Karpas-422 (cell line): ENCODE data around the gene PSMA5. TPM values are rescaled to one million over a fixed set of nuclear protein-coding genes. Genes with fewer than 3 reads are reported as not detected.
"Not testable (repeated sequence)": the region's sequence is repeated elsewhere in the genome, so short reads cannot be mapped to it uniquely, and the experiment has no call there.

Experiments
- DNase-seq: peaks from one replicate; pipeline ENCODE4 v3.0.0-alpha.2; 2015
- H2AFZ ChIP-seq: fragments of 200-600 bp; sonication (generic); 2 replicates; pipeline ENCODE4 v1.6.1; 2014; ENCODE audit warnings: antibody characterized with exemption, low read length, mixed read lengths
- H3K27ac ChIP-seq: fragments of 200-600 bp; sonication (generic); 2 replicates; pipeline ENCODE4 v1.5.1; 2014; ENCODE audit warnings: mild to moderate bottlenecking, low read length, moderate library complexity
- H3K27me3 ChIP-seq: fragments of 200-600 bp; sonication (generic); 2 replicates; pipeline ENCODE4 v1.6.1; 2014; ENCODE audit warnings: low read length, mixed read lengths
- H3K36me3 ChIP-seq: fragments of 200-600 bp; sonication (generic); 2 replicates; pipeline ENCODE4 v1.6.1; 2014; ENCODE audit warnings: low read length, mixed read lengths; ENCODE audit not compliant: insufficient read depth
- H3K4me1 ChIP-seq: fragments of 200-600 bp; sonication (generic); 2 replicates; pipeline ENCODE4 v1.6.1; 2014; ENCODE audit warnings: mild to moderate bottlenecking, low read length, mixed read lengths
- H3K4me2 ChIP-seq: fragments of 200-600 bp; sonication (generic); 2 replicates; pipeline ENCODE4 v1.6.1; 2014; ENCODE audit warnings: low read length, low read depth, mild to moderate bottlenecking; ENCODE audit not compliant: poor library complexity, severe bottlenecking
- H3K4me3 ChIP-seq: fragments of 200-600 bp; sonication (generic); 2 replicates; pipeline ENCODE4 v1.5.1; 2014; ENCODE audit warnings: mild to moderate bottlenecking, antibody characterized with exemption, low read length, mixed read lengths
- H3K79me2 ChIP-seq: fragments of 200-600 bp; sonication (generic); 2 replicates; pipeline ENCODE4 v1.6.1; 2014; ENCODE audit warnings: mild to moderate bottlenecking, low read length, mixed read lengths
- H3K9ac ChIP-seq: fragments of 200-600 bp; sonication (generic); 2 replicates; pipeline ENCODE4 v1.6.0; 2014; ENCODE audit warnings: low read length
- H3K9me2 ChIP-seq: fragments of 200-600 bp; sonication (generic), shearing (Covaris generic); replicated peaks from 2 replicates; pipeline ENCODE4 v1.6.0; 2014; ENCODE audit warnings: mild to moderate bottlenecking, low read length, moderate library complexity; ENCODE audit not compliant: insufficient read depth
- H3K9me3 ChIP-seq: fragments of 300-700, 200-600 bp; sonication (generic); 2 replicates; pipeline ENCODE4 v1.6.1; 2014; ENCODE audit warnings: low read length, mixed read lengths
- H4K20me1 ChIP-seq: fragments of 200-600 bp; sonication (generic); 2 replicates; pipeline ENCODE4 v1.6.1; 2014; ENCODE audit warnings: mild to moderate bottlenecking, antibody characterized with exemption, low read length, low read depth; ENCODE audit not compliant: insufficient read depth
- total RNA-seq: library from RNA; depleted of rRNA; stranded (reverse); fragments of >200 nt; shearing (Covaris generic); gene quantifications from 2 replicates; pipeline ENCODE4 v1.2.3, GENCODE V29; 2014; ENCODE audit warnings: low replicate concordance

The PSMA5 gene
- total RNA-seq, 1 experiment from 2014 or later: 70.4 TPM

DNA sequence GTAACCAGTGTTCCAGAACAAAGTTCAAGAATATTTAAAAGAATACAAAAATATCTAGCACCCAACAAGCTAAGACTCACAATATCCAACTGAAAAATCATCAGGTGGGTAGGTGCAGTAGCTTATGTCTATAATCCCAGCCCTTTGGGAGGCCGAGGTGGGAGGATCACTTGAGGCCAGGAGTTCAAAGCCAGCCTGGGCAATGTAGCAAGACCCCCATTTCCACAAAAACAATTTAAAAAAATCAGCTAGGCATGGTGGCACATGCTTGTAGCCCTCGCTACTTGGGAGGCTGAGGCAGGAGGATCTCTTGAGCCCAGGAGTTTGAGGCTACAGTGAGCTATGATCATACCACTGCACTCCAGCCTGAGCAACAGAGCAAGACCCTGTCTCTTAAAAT lies 52.6 kb downstream of the PSMA5 start:
- not testable (repeated sequence) for H3K36me3 ChIP-seq, H3K4me1 ChIP-seq, H3K4me3 ChIP-seq, H3K27me3 ChIP-seq, DNase-seq, H3K9me2 ChIP-seq, H3K9me3 ChIP-seq, H3K79me2 ChIP-seq, H2AFZ ChIP-seq, H4K20me1 ChIP-seq, H3K9ac ChIP-seq, H3K4me2 ChIP-seq, H3K27ac ChIP-seq

- no peaks in the 10 kb centered on the region for H3K9me2 ChIP-seq
- no peak overlapping the region for H3K9ac ChIP-seq
- H3K79me2 ChIP-seq: no peaks in the 10 kb centered on the region
- no peaks in the 10 kb centered on the region for H3K36me3 ChIP-seq
- no peak overlapping the region for H3K4me3 ChIP-seq
- no peak for DNase-seq
- no peak overlapping the region for H3K27ac ChIP-seq
- H3K4me1 ChIP-seq: peaks cover 9% of the 10 kb centered on the region
- no peak overlapping the region for H3K4me2 ChIP-seq
- no peaks in the 10 kb centered on the region for H4K20me1 ChIP-seq
- H2AFZ ChIP-seq: no peak overlapping the region
- no peaks in the 10 kb centered on the region for H3K27me3 ChIP-seq
- H3K9me3 ChIP-seq: no peaks in the 10 kb centered on the region
These were observed 53.1 kb downstream of the PSMA5 start for GRCh38 chr1:109373126-109373525.

DNA sequence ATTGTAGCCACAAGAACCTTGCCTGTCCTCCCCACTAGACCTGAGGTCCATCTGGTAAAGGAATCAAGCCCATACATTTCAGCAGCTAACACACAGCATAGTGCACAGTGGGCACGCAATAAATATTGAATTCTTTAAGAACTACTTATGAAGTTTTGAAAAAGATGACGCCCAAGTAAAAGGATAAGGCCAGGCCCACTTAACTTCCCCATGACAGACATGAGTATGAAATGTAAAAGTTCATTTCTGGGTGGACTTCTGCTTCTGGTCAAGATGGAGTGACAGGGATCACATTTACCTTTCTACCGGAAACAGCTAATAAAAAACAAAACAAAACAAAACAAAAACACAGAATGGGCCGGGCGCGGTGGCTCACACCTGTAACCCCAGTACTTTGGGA lies 54.0 kb downstream of the PSMA5 start:
- Histone ChIP-seq H3K9ac (no peak overlapping the region), H3K4me2 (no peak overlapping the region)

GRCh38 chr1:109371341-109371739 lies 54.9 kb downstream of the PSMA5 start:
- H3K4me2 ChIP-seq: no peak overlapping the region
- no peaks in the 10 kb centered on the region for H3K9me2 ChIP-seq
- H3K27me3 ChIP-seq: no peaks in the 10 kb centered on the region
- no peak overlapping the region for H3K4me3 ChIP-seq
- H3K9ac ChIP-seq: no peak overlapping the region
- no peak for DNase-seq
- H3K27ac ChIP-seq: no peak overlapping the region
- H3K36me3 ChIP-seq: no peaks in the 10 kb centered on the region
- peaks cover 9% of the 10 kb centered on the region for H3K4me1 ChIP-seq
- H3K79me2 ChIP-seq: no peaks in the 10 kb centered on the region
- H3K9me3 ChIP-seq: no peaks in the 10 kb centered on the region
- no peak overlapping the region for H2AFZ ChIP-seq
- H4K20me1 ChIP-seq: no peaks in the 10 kb centered on the region

More for the DNA sequence above, 54.0 kb downstream of the PSMA5 start:
- no peak overlapping the region for H3K4me3 ChIP-seq
- no peaks in the 10 kb centered on the region for H3K9me3 ChIP-seq
- H3K36me3 ChIP-seq: no peaks in the 10 kb centered on the region
- no peaks in the 10 kb centered on the region for H3K27me3 ChIP-seq
- no peak for DNase-seq
- peaks cover 9% of the 10 kb centered on the region for H3K4me1 ChIP-seq
- no peak overlapping the region for H2AFZ ChIP-seq
- H3K9me2 ChIP-seq: no peaks in the 10 kb centered on the region
- H3K79me2 ChIP-seq: no peaks in the 10 kb centered on the region
- H4K20me1 ChIP-seq: no peaks in the 10 kb centered on the region
- no peak overlapping the region for H3K27ac ChIP-seq

DNA sequence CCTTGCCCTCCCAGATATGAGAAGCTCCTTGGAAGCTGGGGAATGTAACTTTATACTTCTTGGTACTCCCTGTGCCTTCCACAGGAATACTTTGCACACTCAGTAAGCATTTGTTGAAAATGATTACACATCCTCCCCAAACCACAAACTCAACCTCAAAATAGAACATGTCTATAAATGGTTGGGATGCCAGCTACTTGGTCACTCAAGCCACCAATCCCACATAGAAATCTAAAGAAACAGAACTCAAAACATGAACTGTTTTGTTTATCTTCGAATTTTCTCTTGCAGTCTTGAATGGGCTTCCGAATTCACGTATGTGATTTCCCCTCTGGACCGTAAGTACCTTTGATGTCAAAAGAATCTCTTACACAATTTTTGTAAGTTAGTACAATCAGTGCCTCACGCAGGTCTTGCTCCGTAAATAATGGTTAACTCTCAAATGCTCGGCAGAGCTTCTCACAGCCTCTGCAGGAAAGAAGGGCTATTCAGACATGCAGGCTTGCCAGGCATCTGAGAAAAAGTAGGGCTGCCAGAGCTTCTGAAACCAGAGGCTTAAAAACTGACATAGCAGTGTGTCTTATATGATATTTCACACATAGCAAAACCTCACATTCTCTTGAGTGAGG lies 55.4 kb downstream of the PSMA5 start:
- H2AFZ ChIP-seq: no peak overlapping the region
- H3K27me3 ChIP-seq: no peaks in the 10 kb centered on the region
- DNase-seq: no peak
- H3K36me3 ChIP-seq: no peaks in the 10 kb centered on the region
- no peaks in the 10 kb centered on the region for H3K79me2 ChIP-seq
- H4K20me1 ChIP-seq: no peaks in the 10 kb centered on the region
- no peaks in the 10 kb centered on the region for H3K9me2 ChIP-seq
- H3K9me3 ChIP-seq: no peaks in the 10 kb centered on the region
- peaks cover 12% of the 10 kb centered on the region for H3K4me1 ChIP-seq
- no peak overlapping the region for H3K9ac ChIP-seq
- H3K4me3 ChIP-seq: no peak overlapping the region
- H3K27ac ChIP-seq: no peak overlapping the region
- no peak overlapping the region for H3K4me2 ChIP-seq

- no peaks in the 10 kb centered on the region for H3K9me2 ChIP-seq
- H3K4me3 ChIP-seq: no peak overlapping the region
- no peaks in the 10 kb centered on the region for H3K9me3 ChIP-seq
- H3K27ac ChIP-seq: no peak overlapping the region
- no peaks in the 10 kb centered on the region for H3K79me2 ChIP-seq
- no peaks in the 10 kb centered on the region for H3K27me3 ChIP-seq
- DNase-seq: no peak
- H2AFZ ChIP-seq: no peak overlapping the region
- H4K20me1 ChIP-seq: no peaks in the 10 kb centered on the region
- no peaks in the 10 kb centered on the region for H3K36me3 ChIP-seq
- no peak overlapping the region for H3K4me2 ChIP-seq
- no peak overlapping the region for H3K9ac ChIP-seq
- peaks cover 28% of the 10 kb centered on the region for H3K4me1 ChIP-seq
These were observed 57.0 kb downstream of the PSMA5 start for GRCh38 chr1:109369167-109369746.

DNA sequence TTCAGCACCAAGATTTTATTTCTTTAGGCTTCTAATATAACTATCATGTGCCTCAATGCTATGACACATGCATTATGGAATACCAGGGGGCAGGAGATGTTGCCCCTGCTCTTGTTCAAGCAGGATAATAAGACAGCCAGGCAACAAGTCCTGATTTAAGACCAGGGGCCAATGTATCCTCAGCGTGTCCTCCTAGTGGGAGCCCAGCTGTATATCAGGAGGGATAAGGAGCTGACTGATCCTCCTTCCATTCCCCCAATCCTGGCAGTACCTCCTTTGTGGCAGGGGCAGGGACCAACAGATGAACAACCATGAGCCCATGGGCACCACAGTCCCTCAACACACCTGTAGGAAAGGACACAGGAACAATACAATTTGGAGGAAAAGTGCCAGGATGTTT lies 57.8 kb downstream of the PSMA5 start:
- DNase-seq: no peak
- H3K4me3 ChIP-seq: no peak overlapping the region
- no peak overlapping the region for H3K4me2 ChIP-seq
- H3K9me3 ChIP-seq: no peaks in the 10 kb centered on the region
- no peaks in the 10 kb centered on the region for H3K9me2 ChIP-seq
- H3K4me1 ChIP-seq: peaks cover 35% of the 10 kb centered on the region
- no peaks in the 10 kb centered on the region for H3K36me3 ChIP-seq
- H2AFZ ChIP-seq: no peak overlapping the region
- H3K27me3 ChIP-seq: no peaks in the 10 kb centered on the region
- H3K27ac ChIP-seq: no peak overlapping the region
- no peaks in the 10 kb centered on the region for H3K79me2 ChIP-seq
- H4K20me1 ChIP-seq: no peaks in the 10 kb centered on the region
- no peak overlapping the region for H3K9ac ChIP-seq

DNA sequence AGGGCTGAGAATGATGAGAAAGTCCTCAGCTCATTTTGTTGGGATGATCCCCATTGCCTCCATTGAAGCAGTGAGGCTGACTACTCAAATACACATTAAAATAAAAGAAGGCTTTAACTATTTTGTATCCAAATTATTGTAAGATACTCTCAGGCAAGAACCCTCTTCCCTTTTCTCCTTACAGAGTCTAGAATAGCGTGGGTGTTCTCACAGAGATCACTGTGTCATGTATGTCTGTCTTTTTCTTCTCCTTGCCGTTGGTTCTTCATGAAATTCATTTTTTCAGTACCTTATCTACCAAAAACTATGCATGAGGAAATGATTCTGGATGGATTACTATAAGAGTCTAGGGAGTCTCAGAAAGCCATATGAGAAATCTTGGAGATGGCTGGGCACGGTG lies 58.6 kb downstream of the PSMA5 start:
- Histone ChIP-seq H3K4me1 (peaks cover 35% of the 10 kb centered on the region), H3K4me2 (no peak overlapping the region), H3K9me2 (no peaks in the 10 kb centered on the region), H3K27me3 (no peaks in the 10 kb centered on the region), H3K79me2 (no peaks in the 10 kb centered on the region), H2AFZ (no peak overlapping the region), H4K20me1 (no peaks in the 10 kb centered on the region), H3K9me3 (no peaks in the 10 kb centered on the region), H3K36me3 (no peaks in the 10 kb centered on the region), H3K27ac (no peak overlapping the region), H3K9ac (no peak overlapping the region), H3K4me3 (no peak overlapping the region)
- no peak for DNase-seq
